Stimulated activated CD4-positive, alpha-beta T cell treated with anti-CD3 and anti-CD28 coated beads, Interleukin-12 subunit alpha, Interleukin-12 subunit beta, amount 100 ng/mL, for 24 hours (primary cell): ENCODE data around the gene RECQL5.
"Not testable (repeated sequence)": the region's sequence is repeated elsewhere in the genome, so short reads cannot be mapped to it uniquely, and the experiment has no call there.

ENCODE experiments used
- DNase-seq, 2 experiments: peaks; one replicate each; pipeline ENCODE4 v3.0.0-alpha.2; 2020; ENCODE audit warnings: low read depth in 2 of 2

Gene RECQL5

DNA sequence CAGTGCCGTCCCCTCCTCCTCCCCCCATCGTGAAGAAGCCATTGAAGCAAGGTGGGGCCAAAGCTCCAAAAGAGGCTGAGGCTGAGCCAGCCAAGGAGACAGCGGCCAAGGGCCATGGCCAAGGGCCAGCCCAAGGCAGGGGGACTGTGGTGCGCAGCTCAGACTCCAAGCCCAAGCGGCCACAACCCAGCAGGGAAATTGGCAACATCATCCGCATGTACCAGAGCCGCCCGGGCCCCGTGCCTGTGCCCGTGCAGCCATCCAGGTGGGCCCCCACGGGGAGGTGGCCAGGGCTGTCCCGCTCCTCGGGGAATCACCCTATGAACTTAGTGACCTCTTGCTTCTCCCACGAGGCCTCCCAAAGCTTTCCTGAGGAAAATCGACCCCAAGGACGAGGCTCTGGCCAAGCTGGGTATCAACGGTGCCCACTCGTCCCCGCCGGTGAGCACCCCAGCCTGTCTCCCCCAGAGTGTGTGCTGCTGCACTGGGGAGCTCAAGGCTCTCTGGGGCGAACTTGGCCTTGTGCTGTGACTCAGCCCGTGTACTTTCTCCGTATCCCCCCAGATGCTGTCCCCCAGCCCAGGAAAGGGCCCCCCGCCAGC lies 50.3 kb downstream of the RECQL5 start:
- DNase-seq, result no peak

DNA sequence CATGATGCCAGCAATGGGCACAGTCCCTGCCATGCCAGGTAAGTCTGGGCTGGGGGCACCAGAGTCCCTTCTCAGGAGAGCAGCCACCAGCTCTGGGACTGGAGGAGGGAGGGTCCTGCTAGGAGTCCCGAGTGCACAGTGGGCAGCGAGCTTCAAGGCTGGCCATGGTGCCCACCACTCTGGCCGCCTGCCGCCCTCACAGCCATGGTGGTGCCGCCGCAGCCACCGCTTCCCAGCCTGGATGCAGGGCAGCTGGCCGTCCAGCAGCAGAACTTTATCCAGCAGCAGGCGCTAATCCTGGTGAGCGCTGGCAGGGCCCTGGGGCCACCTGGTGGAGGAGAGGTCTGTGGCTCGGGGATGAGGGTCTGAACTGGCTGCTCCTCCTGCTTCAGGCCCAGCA lies 51.7 kb downstream of the RECQL5 start:
- DNase-seq, result no peak

GRCh38 chr17:75614556-75615270 lies 52.2 kb downstream of the RECQL5 start:
- no peak for DNase-seq

DNA sequence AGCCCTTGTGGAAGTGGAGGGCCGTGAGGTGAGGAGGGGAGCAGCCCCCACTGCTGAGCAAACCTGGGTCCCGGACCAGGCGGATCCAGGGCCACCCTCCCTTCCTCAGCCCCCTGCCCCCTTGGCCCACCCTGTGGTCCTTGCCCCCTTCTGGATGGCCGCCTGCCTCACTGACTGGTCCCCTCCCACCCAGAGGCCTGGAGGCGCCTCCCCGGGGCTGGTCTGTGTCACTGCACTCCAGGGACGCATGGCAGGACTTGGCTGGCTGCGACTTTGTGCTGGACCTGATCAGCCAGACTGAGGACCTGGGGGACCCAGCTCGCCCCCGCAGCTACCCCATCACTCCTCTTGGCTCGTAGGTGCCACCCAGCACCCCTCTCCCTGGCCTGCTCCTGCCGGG lies 52.9 kb downstream of the RECQL5 start:
- DNase-seq, result no peak

- DNase-seq, result no peak
These were observed 53.9 kb downstream of the RECQL5 start for GRCh38 chr17:75612906-75613626.

DNA sequence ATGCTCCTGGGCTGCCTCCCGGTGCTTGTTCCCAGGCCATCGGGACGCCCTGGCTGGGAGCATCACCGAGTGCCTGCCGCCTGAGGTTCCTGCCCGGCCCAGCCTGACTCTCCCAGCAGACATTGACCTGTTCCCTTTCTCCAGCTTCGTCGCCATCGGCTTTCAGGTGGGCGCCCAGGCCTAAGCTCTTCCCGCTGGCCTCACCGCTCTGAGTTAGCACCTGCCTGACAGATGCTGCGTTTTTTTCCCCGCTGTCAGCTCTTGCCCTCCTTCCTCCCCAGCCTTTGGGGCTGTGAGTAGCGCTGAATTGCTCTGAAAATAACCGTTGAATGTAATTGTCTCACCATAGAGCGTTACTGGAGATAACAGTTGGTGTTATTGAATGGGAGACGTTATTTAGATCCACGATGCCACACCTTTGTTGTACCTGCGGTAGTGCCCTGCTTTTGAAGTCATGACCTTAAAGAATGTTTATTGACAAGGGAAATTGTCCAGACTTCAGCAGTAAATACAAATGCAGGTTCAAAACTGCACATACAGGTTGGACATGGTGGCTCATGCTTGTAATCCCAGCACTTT lies 55.0 kb downstream of the RECQL5 start:
- no peak for DNase-seq

GRCh38 chr17:75610103-75610984 lies 56.6 kb downstream of the RECQL5 start:
- no peak for DNase-seq

DNA sequence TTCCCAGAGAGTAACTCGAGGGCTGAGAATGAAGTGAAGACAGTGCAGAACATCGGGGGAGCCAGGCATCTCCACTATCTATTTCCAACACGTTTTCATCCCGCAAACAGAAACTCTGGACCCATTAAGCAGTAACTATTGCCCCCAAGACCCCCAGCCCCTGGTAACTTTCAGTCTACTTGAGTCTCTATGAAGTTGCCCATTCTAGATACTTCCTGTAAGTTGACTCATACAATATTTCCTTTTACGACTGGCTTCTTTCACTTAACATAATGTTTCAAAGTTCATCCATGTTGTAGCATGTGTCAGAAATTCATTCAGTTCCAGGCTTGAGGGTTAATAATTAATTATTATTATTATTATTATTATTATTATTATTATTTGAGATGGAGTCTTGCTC lies 59.9 kb downstream of the RECQL5 start:
- DNase-seq, result no peak

GRCh38 chr17:75605790-75606189 lies 61.2 kb downstream of the RECQL5 start:
- no peak for DNase-seq

- DNase-seq, result no peak
These were observed 62.8 kb downstream of the RECQL5 start for GRCh38 chr17:75604034-75604695.

- DNase-seq, result no peak
These were observed 63.8 kb downstream of the RECQL5 start for GRCh38 chr17:75603123-75603522.

GRCh38 chr17:75602644-75603043 lies 64.3 kb downstream of the RECQL5 start:
- DNase-seq, result no peak

- DNase-seq, result peak in 1 of 2 experiments; percentile 59
These were observed 65.6 kb downstream of the RECQL5 start for GRCh38 chr17:75601057-75601987.

DNA sequence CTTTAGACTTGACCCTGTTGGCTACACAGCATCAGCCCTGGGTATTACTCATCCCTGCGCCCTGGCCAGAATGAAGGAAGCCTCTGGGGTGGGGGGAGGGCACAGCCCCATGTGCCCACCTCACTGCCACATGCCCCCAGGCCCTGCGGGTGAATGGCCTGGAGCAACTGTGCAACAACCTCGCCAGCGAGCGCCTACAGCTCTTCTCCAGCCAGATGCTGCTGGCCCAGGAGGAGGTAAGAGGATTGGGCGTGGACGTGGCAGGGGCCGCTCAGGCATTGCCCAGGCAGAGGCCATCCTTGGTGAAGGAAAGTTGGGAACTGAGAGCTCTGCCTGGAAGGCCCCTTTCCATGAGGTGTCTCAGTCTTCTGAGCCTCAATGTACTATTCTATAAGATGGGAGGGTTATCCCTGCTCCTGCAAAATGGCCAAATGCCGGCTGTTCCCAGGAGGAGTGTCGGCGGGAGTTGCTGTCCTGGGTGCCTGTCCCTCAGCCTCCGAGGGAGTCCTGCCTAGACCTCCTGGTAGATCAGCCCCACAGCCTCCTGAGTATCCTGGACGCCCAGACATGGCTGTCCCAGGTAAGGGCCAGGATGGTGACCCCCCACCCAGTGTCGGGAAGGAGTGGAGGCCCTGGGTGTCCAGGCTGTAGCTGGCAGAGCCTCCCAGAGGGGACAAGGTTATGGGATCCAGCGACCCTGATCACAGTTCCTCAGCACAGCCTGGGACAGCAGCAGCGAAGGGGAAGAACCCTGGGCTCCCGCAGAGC lies 70.5 kb downstream of the RECQL5 start:
- no peak for DNase-seq

DNA sequence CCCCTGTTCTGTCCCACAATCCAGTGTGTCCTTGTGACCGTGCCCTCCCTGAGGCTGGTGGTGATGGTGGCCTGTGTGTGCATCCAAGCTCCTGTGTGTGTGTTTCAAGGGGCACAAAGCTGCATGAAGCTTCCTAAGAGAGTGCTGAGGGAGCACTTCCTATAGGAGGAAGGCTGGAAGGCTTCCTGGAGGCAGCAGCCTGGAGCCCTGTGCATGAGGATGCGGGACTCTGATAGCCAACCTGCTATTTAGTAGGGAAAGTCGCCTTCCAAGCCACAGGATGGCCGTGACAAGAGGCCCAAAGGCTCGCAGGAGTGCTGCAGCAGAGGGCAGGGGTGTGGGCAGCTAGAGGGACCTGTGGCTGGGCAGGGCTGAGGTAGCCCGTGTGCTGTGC lies 71.0 kb downstream of the RECQL5 start:
- no peak for DNase-seq

GRCh38 chr17:75595284-75595919 lies 71.6 kb downstream of the RECQL5 start:
- no peak for DNase-seq

- DNase-seq, result no peak
These were observed 72.3 kb downstream of the RECQL5 start for GRCh38 chr17:75594499-75595283.

DNA sequence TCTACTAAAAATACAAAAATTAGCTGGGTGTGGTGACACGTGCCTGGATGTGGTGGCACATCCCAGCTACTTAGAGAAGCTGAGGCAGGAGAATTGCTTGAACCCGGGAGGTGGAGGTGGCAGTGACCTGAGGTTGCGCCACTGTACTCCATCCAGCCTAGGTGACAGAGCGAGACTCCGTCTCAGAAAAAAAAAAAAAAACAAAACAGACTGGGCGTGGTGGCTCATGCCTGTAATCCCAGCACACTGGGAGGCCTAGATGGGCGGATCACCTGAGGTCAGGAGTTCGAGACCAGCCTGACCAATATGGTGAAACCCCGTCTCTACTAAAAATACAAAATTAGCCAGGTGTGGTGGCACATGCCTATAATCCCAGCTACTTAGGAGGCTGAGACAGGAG lies 73.5 kb downstream of the RECQL5 start:
- not testable (repeated sequence) for DNase-seq
